Lower lobe of right lung (tissue), 2 donors: ENCODE measurements around the gene MYPN. TPM values are rescaled to one million over a fixed set of nuclear protein-coding genes. Genes with fewer than 3 reads are reported as not detected.

Experiments used
- ATAC-seq, 2 donors: fragments of 200-7000 bp; cut with Tn5 transposase; one replicate each; pipeline ENCODE4 v1.9.1; 2020 to 2022; ENCODE audit warnings: mild to moderate bottlenecking in 2 of 2, moderate library complexity in 2 of 2
- DNase-seq: peaks from one replicate; pipeline ENCODE4 v3.0.0-alpha.2; 2020
- H3K27ac ChIP-seq: fragments of 200-600 bp; one replicate; pipeline ENCODE4 v1.8.0; 2022
- H3K27me3 ChIP-seq: fragments of 200-600 bp; one replicate; pipeline ENCODE4 v1.8.0; 2022; ENCODE audit warnings: low read depth
- H3K36me3 ChIP-seq: fragments of 200-600 bp; one replicate; pipeline ENCODE4 v1.8.0; 2022; ENCODE audit warnings: mild to moderate bottlenecking
- H3K4me1 ChIP-seq: fragments of 200-600 bp; one replicate; pipeline ENCODE4 v1.8.0; 2022
- H3K4me3 ChIP-seq: fragments of 200-600 bp; one replicate; pipeline ENCODE4 v1.8.0; 2022; ENCODE audit warnings: mild to moderate bottlenecking
- H3K9me3 ChIP-seq: fragments of 200-600 bp; one replicate; pipeline ENCODE4 v1.8.0; 2022
- CTCF ChIP-seq: fragments of 200-600 bp; IDR thresholded peaks from one replicate; pipeline ENCODE4 v1.8.0; 2022; ENCODE audit warnings: antibody characterized with exemption, mild to moderate bottlenecking
- intact Hi-C: fragments of 100-400 bp; cut with DNase I; formaldehyde crosslinking; loops from one replicate; pipeline ENCODE4 v1.11.0; 2022
- total RNA-seq: library from RNA; stranded (reverse); fragmentation: NEBNext Ultra II Directional; extraction: Animal tissue kit (Norgen Biotek cat#: 25700); gene quantifications from one replicate; pipeline ENCODE4 v1.2.1, GENCODE V29; 2021
- donor health status: DM: no; HTN: yes; CAD: no; lungs with severe emphysema.

Gene MYPN
- total RNA-seq, 1 donor from 2014 or later, result not detected

GRCh38 chr10:68142761-68143160 lies 33.5 kb downstream of the MYPN start:
- ATAC-seq (no peak), DNase-seq (no peak)
- Histone ChIP-seq H3K4me3 (no peak overlapping the region), H3K36me3 (no peaks in the 10 kb centered on the region), H3K27ac (no peak overlapping the region), H3K4me1 (no peaks in the 10 kb centered on the region), H3K9me3 (no peaks in the 10 kb centered on the region), H3K27me3 (no peaks in the 10 kb centered on the region)
- intact Hi-C loops, result no loop called here
- no peak for TF ChIP-seq CTCF

GRCh38 chr10:68144709-68145108 lies 35.4 kb downstream of the MYPN start:
- H3K27me3 ChIP-seq, result no peaks in the 10 kb centered on the region
- ATAC-seq (no peak), DNase-seq (no peak)
- H3K27ac ChIP-seq, result no peak overlapping the region
- intact Hi-C loops, result no loop called here
- H3K9me3 ChIP-seq, result no peaks in the 10 kb centered on the region
- no peaks in the 10 kb centered on the region for H3K36me3 ChIP-seq
- no peak overlapping the region for H3K4me3 ChIP-seq
- TF ChIP-seq CTCF, result no peak
- no peaks in the 10 kb centered on the region for H3K4me1 ChIP-seq

- Histone ChIP-seq H3K27ac (no peak overlapping the region), H3K9me3 (no peaks in the 10 kb centered on the region), H3K4me1 (no peaks in the 10 kb centered on the region), H3K36me3 (no peaks in the 10 kb centered on the region), H3K27me3 (no peaks in the 10 kb centered on the region), H3K4me3 (no peak overlapping the region)
- intact Hi-C loops, result no loop called here
- TF ChIP-seq CTCF, result no peak
- DNase-seq (no peak), ATAC-seq (no peak)
Observed at GRCh38 chr10:68145705-68146104, 36.4 kb downstream of the MYPN start.

GRCh38 chr10:68146133-68146532 lies 36.8 kb downstream of the MYPN start:
- ATAC-seq, result no peak
- Histone ChIP-seq H3K4me1 (no peaks in the 10 kb centered on the region), H3K9me3 (no peaks in the 10 kb centered on the region), H3K27me3 (no peaks in the 10 kb centered on the region), H3K27ac (no peak overlapping the region), H3K36me3 (no peaks in the 10 kb centered on the region), H3K4me3 (no peak overlapping the region)
- intact Hi-C loops, result no loop called here
- no peak for DNase-seq
- no peak for TF ChIP-seq CTCF

- DNase-seq, result no peak
- Histone ChIP-seq H3K4me3 (no peak overlapping the region), H3K27ac (no peak overlapping the region), H3K4me1 (no peaks in the 10 kb centered on the region), H3K36me3 (no peaks in the 10 kb centered on the region), H3K27me3 (no peaks in the 10 kb centered on the region), H3K9me3 (no peaks in the 10 kb centered on the region)
- no peak for ATAC-seq
- intact Hi-C loops, result loop anchor here (10.0 kb wide), 1 partner anchor 297 kb away; no protein-coding TSS in a partner anchor
- no peak for TF ChIP-seq CTCF
Observed at GRCh38 chr10:68151453-68151852, 42.2 kb downstream of the MYPN start.
